OCI-LY1 (cell line): ENCODE results near the gene PNPLA8.

Experiments used
- EZH2 ChIP-seq: fragments of 200-600 bp; sonication (generic), shearing (Covaris generic); IDR thresholded peaks from 2 replicates; pipeline ENCODE4 v1.8.0; 2017; ENCODE audit warnings: borderline replicate concordance, mixed run types, mild to moderate bottlenecking, antibody characterized with exemption, low read length, moderate library complexity, mixed read lengths
- TF ChIP-seq, protein P1 (sequence below): fragments of 200-600 bp; sonication (generic), shearing (Covaris generic); IDR thresholded peaks from 2 replicates; pipeline ENCODE4 v1.5.1; 2017; ENCODE audit warnings: mild to moderate bottlenecking, antibody characterized with exemption, low read length, moderate library complexity, mixed read lengths

DNA sequence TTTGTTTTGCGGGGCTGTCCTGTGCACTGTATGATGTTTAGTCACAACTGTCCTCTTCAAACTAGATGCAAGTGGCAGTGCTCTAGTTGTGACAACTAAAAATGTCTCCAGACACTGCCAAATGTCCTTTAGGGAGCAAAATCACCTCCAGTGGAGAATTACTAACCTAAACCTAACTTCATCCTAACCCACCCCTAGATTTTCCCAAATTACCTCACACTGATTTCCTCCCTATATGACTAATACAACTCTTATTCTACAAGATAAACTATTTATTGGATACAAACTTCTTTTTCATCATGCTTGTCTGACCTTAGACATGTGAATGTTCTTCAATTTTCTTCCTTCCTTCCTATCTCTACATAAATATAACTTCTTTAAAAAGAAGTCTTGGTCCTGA lies 26.4 kb downstream of the PNPLA8 start:
- TF ChIP-seq, protein P1, sequence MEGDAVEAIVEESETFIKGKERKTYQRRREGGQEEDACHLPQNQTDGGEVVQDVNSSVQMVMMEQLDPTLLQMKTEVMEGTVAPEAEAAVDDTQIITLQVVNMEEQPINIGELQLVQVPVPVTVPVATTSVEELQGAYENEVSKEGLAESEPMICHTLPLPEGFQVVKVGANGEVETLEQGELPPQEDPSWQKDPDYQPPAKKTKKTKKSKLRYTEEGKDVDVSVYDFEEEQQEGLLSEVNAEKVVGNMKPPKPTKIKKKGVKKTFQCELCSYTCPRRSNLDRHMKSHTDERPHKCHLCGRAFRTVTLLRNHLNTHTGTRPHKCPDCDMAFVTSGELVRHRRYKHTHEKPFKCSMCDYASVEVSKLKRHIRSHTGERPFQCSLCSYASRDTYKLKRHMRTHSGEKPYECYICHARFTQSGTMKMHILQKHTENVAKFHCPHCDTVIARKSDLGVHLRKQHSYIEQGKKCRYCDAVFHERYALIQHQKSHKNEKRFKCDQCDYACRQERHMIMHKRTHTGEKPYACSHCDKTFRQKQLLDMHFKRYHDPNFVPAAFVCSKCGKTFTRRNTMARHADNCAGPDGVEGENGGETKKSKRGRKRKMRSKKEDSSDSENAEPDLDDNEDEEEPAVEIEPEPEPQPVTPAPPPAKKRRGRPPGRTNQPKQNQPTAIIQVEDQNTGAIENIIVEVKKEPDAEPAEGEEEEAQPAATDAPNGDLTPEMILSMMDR = no peak
- no peak for TF ChIP-seq EZH2
